NCI-H510A treated with DMSO at 0.1 percent for 48 hours (cell line): ENCODE data around the gene OR6B2.

Experiments
- DNase-seq: peaks from one replicate; lab custom pipeline; 2025; lab: John Stamatoyannopoulos, UW

Gene OR6B2

GRCh38 chr2:240041363-240041762, 11.1 kb upstream of the OR6B2 start:
- DNase-seq = no peak

DNA sequence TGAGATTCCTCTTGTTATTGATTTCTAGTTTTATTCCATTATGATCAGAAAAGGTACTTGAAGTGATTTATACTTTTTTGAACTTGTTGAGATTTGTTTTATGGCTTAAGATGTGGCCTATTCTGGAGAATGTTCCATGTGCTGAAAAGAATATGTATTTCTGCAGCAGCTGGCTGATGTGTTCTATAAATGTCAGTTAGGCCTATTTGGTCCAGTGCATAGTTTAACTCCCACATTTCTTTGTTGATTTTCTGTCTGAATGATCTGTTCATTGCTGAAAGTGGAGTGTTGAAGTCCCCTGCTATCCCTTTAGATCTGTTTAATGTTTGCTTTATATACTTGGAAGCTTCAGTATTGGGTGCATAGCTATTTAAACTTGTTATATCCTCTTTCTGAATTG, 7.1 kb upstream of the OR6B2 start:
- DNase-seq = no peak

GRCh38 chr2:240033330-240033678, 3.1 kb upstream of the OR6B2 start:
- DNase-seq = no peak

GRCh38 chr2:240032406-240033329, 2.4 kb upstream of the OR6B2 start:
- DNase-seq = no peak

DNA sequence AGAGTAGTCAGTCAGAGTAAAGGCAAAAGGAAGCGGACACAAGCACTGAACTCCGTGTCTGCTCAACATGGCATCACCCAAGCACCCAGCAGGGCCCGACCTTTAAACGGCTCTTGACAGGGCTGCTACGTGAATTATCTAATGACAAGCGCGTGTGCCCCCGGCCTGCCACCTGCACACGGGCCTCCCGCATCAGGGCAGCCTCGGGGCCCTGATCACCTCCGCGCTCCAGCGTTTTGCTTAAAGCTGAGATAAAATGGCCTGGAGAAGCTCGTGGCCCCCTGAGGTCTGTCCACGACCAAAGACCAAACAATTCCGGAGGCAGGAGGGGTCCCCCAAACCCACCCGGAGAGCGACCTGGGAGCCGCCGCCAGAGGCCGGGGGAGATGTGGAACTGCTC, 5.5 kb downstream of the OR6B2 start:
- no peak for DNase-seq

DNA sequence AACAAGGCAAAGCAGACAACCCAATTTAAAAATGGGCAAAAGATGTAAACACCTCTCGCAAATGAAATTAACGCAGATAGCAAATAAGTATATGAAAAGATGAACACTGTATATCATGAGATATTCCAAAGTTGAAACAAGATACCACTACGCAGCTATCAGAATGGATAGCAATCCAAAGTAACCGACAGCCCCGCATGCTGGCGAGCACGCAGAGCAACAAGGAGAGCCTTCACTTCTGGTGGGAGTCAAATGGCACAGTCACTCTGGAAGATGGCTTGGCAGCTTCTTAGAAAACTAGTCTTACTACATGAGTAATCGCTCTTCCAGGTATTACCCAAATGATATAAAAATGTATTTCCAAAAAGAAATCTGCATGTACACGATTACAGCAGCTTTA, 6.4 kb downstream of the OR6B2 start:
- DNase-seq = no peak

- peak; percentile 71 for DNase-seq
Observed at GRCh38 chr2:240021488-240022104, 8.6 kb downstream of the OR6B2 start.

DNA sequence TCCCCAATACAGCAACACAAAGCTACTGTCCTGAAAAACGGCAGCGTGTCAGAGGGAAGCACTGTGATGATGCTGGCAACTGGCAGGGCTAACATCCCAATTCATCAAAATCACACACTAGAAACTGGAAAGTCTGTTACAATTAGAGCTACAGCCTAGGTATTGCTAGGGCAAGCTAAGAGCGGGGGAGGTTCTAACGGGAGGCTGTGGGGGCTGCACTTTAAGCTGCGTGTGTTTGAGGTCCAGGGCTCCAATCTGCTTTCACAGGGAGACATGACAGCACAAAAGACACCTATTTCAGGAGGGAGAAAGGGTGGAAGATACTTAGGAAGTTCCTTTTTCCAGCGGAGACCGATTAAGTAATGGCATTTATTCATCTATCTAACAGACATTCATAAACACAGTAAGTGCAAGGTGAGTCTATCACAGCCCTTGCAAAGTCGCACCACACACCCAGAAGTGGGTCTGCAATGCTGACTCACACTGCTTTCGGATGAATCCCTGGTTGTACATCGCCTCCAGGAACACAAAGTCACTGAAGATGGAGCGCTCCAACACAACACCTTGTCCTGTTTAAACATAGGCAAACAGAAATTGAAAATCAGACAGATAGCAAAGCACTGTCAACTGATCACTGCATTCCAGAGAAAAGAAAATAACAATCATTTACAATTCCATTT, 12.0 kb downstream of the OR6B2 start:
- DNase-seq = no peak

GRCh38 chr2:240014327-240014726, 15.9 kb downstream of the OR6B2 start:
- no peak for DNase-seq

DNA sequence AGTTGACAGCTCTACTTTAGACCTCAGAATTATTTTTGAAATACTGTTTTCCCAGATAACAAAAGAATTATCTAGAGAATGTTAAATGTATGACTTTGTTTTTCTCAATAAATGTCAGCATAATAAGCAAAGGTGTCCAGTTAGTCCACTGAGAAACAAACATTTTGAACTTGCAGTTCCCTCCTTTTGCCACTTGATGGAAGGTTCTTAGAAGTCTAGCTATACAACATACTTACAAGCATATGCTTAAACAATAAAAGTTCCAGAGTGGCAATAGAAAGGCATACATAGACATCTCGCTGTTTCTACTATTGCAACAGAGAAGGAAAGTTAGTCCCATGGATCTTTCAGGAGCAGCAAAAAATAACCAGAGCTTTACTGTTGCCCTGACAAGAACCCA, 16.9 kb downstream of the OR6B2 start:
- DNase-seq = no peak

GRCh38 chr2:240002983-240003382, 27.2 kb downstream of the OR6B2 start:
- DNase-seq = no peak

GRCh38 chr2:240000671-240001070, 29.6 kb downstream of the OR6B2 start:
- DNase-seq = no peak

- DNase-seq = no peak
Observed at GRCh38 chr2:239997686-239998409, 32.4 kb downstream of the OR6B2 start.

- DNase-seq = no peak
Observed at GRCh38 chr2:239994086-239994485, 36.1 kb downstream of the OR6B2 start.

DNA sequence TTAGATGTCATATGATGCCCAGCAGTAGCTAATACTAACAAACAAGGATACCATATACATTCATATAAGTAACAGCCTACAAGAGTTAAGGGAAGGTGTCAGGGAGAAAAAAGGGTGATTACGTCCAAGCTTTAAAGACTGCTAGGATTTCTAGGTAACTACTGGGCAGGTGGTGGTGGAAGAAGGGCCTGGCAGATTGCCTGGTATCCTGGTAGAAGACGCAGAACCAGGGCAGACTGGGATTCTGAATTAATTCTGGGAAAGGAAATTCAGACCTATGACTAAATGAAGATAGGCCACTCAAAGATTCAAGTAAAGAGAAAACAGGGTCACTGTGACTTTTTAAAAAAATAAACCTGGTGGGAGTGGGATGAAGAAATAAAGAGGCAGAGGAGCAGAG, 36.9 kb downstream of the OR6B2 start:
- DNase-seq = no peak

DNA sequence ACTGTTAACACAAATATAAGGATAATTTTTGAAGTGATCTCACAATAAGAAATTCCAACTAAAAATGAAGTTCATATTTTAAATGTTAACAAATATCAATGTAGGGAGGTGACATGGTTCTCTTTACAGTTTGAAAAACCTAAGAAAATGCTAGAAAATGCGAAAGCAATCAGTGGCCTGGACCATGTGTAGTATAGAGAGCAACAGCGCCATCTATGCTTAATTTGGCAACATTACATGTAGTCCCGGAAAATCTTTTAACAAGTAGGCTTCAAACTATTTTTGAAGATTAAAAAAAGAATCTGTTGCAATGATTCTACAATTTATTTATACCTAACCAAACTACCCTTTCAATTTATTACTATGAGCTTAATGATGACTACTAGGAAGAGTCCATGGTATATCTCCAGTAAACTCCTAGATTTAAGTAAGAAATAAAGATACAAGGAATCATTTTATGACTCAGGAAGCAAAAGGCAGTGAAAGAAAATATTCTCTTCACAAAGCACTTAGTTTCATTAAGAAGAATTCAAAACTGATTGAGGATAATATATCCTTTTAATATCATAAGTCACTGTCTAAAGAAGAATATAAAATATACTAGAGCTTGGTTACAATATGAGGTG, 38.4 kb downstream of the OR6B2 start:
- DNase-seq = peak; percentile 45

DNA sequence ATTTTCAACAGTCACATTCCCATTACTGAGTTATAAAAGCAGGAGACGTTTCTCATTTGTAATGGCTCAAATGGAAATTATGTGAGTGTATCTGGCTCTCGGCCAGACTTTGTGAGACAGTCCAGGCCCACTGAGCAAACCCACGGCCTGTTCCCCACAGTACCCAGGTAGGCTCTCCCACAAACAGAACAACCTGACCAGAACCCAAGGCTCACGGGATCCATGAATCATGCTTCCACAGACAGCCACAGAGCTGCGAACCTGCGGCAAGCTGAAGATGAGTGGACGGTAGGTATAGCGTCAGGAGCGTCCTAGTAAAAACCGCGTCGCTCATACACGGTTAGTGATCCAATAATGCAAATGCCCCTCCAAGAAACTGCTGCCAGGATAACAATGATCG, 39.3 kb downstream of the OR6B2 start:
- DNase-seq = no peak

- DNase-seq = no peak
Observed at GRCh38 chr2:239985356-239985755, 44.9 kb downstream of the OR6B2 start.

DNA sequence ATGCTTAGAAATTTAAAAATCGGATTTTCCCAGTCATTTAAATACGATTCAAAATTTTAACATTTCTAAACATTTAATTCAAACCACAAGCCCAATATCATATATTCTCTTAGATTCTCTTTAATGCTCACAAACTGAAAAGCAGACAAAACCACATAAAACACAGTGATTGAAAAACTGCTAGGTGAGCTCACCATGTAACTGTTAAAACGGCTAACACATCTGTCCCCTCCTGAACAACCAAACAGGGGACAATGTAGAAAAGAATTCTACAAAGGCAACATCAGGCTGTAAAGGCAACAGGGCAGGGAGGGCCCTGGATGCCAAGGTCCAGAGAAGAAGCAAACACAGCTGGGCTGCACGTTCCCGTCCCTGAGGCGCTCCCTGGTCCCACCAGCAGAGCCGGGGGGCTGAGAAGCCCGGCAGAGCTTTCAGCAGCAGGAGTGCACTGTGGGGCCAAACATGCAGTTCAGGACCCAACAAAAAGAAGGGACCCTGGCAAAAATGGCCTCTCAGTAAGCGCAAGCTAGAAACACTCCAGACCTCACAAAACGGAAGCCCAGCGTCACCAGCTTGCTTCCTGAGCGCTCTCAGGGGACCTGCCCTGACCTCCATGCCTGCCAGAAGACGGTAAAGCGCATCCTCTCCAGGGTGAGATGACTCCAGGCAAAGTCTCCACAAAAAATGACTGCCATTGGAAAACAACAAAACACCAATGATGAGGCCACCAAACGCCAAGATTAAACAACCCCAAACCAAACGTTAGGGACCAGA, 45.6 kb downstream of the OR6B2 start:
- no peak for DNase-seq

- DNase-seq = no peak
Observed at GRCh38 chr2:239983004-239983778, 47.0 kb downstream of the OR6B2 start.
